GM12864 (cell line): ENCODE data around the gene KSR2.

Source experiments
- DNase-seq: peaks from one replicate; pipeline ENCODE4 v3.0.0-alpha.2; 2011; ENCODE audit warnings: low read depth
- H3K4me3 ChIP-seq: 2 replicates; pipeline ENCODE4 v1.5.1; 2011; ENCODE audit warnings: mild to moderate bottlenecking, low read depth, low read length, control low read depth
- CTCF ChIP-seq: IDR thresholded peaks from 2 replicates; pipeline ENCODE4 v1.5.1; 2011; ENCODE audit warnings: low read depth, mild to moderate bottlenecking, moderate library complexity, low read length, control low read depth, inconsistent platforms; ENCODE audit errors: missing control alignments

Gene KSR2

GRCh38 chr12:117703584-117703983 is 265.2 kb downstream of the KSR2 start:
- no peak for TF ChIP-seq CTCF
- DNase-seq = no peak
- H3K4me3 ChIP-seq = no peak overlapping the region

- no peak for DNase-seq
- no peak for TF ChIP-seq CTCF
- no peak overlapping the region for H3K4me3 ChIP-seq
Measured at GRCh38 chr12:117702741-117703140, 266.0 kb downstream of the KSR2 start.

GRCh38 chr12:117699575-117699974 is 269.2 kb downstream of the KSR2 start:
- TF ChIP-seq CTCF = no peak
- DNase-seq = no peak
- H3K4me3 ChIP-seq = no peak overlapping the region

GRCh38 chr12:117699118-117699517 is 269.7 kb downstream of the KSR2 start:
- H3K4me3 ChIP-seq = no peak overlapping the region
- no peak for TF ChIP-seq CTCF
- DNase-seq = no peak

- no peak for DNase-seq
- no peak for TF ChIP-seq CTCF
- no peak overlapping the region for H3K4me3 ChIP-seq
Measured at GRCh38 chr12:117695956-117696355, 272.8 kb downstream of the KSR2 start.

GRCh38 chr12:117692512-117692911 is 276.3 kb downstream of the KSR2 start:
- DNase-seq = no peak
- no peak overlapping the region for H3K4me3 ChIP-seq
- TF ChIP-seq CTCF = no peak

- DNase-seq = no peak
- H3K4me3 ChIP-seq = no peak overlapping the region
- no peak for TF ChIP-seq CTCF
Measured at GRCh38 chr12:117689857-117690256, 278.9 kb downstream of the KSR2 start.
